Spleen (tissue), 7 donors: ENCODE data around the gene LAMP1.

Experiments used
- POLR2A ChIP-seq, 3 donors: fragments of 450-650 bp; IDR thresholded peaks; one replicate each; pipeline ENCODE4 v1.5.1; 2017; ENCODE audit warnings: antibody characterized with exemption in 3 of 3, mild to moderate bottlenecking in 1 of 3
- POLR2AphosphoS5 ChIP-seq, 3 donors: sonication (generic); formaldehyde crosslinking; IDR thresholded peaks; one replicate each; pipeline ENCODE4 v1.5.1; 2017; ENCODE audit warnings: antibody characterized with exemption in 3 of 3
- TF ChIP-seq, protein P1 (sequence below), 11 experiments: fragments of 200-600 bp in 7 of 11; fragments of 450-650 bp in 4 of 11; sonication (generic) in 4 of 11; IDR thresholded peaks in 8 of 11; conservative IDR thresholded peaks in 3 of 11; 1 replicate in 7 of 11; 2 replicates in 4 of 11; pipeline versions ENCODE4 v1.4.0 to v1.8.0; 2016 to 2021; ENCODE audit warnings: antibody characterized with exemption in 11 of 11, inconsistent platforms in 4 of 11, mild to moderate bottlenecking in 1 of 11
- donor health status: DM: no; HTN: no; CAD: no; lungs with moderate emphysema.
- donor health status: DM: no; HTN: no; CAD: no.
- donor health status: DM: no; HTN: no; CAD: no.

DNA sequence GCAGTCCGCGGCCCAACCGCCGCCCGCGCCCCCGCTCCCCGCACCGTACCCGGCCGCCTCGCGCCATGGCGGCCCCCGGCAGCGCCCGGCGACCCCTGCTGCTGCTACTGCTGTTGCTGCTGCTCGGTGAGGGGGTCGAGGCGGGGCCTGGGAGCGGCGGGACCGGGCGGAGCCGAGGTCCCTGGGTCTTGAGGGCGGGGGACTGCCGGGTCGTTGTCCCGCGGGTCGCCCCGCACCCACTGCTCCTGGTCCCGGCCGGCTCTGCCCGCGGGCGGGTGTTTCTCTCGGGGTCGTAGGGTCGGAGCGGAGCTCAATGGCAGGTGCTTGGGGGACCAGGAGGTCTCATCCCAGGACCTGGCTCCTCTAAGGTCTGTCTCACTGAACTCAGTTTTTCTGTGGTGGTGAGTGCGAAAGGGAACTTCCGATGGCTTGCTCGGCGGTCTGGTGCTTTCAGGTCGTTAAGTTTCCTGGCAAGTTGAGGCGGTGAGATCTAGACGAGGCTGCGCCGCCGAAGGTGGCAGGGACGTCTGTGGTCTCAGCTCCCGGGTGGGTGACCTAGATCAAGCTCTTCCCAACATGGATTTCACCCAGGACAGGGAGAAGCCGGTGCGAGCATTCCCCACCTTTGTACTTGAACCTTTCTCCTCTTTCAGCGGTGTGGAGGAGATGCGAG is 467 bp downstream of the LAMP1 start:
- TF ChIP-seq, protein P1, sequence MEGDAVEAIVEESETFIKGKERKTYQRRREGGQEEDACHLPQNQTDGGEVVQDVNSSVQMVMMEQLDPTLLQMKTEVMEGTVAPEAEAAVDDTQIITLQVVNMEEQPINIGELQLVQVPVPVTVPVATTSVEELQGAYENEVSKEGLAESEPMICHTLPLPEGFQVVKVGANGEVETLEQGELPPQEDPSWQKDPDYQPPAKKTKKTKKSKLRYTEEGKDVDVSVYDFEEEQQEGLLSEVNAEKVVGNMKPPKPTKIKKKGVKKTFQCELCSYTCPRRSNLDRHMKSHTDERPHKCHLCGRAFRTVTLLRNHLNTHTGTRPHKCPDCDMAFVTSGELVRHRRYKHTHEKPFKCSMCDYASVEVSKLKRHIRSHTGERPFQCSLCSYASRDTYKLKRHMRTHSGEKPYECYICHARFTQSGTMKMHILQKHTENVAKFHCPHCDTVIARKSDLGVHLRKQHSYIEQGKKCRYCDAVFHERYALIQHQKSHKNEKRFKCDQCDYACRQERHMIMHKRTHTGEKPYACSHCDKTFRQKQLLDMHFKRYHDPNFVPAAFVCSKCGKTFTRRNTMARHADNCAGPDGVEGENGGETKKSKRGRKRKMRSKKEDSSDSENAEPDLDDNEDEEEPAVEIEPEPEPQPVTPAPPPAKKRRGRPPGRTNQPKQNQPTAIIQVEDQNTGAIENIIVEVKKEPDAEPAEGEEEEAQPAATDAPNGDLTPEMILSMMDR (IDR thresholded peaks at IDR 0.05 in 8 of 11, conservative IDR thresholded peaks at IDR 0.05 in 3 of 11) = no peak
- TF ChIP-seq POLR2AphosphoS5 (IDR thresholded peaks at IDR 0.05) (no peak), POLR2A (IDR thresholded peaks at IDR 0.05) (no peak)
